Peyer's patch (tissue), 4 donors: ENCODE results near the gene TMEM38A.

Source experiments
- POLR2A ChIP-seq, 2 donors: fragments of 450-650 bp; IDR thresholded peaks; one replicate each; pipeline ENCODE4 v1.5.1; 2017; ENCODE audit warnings: antibody characterized with exemption in 2 of 2, mild to moderate bottlenecking in 2 of 2, moderate library complexity in 2 of 2
- TF ChIP-seq, protein P1 (sequence below), 6 experiments: fragments of 450-650 bp in 4 of 6; fragments of 200-600 bp in 2 of 6; sonication (generic) in 1 of 6; IDR thresholded peaks; one replicate each; pipeline ENCODE4 v1.5.1; 2017 to 2019; ENCODE audit warnings: antibody characterized with exemption in 6 of 6, mild to moderate bottlenecking in 3 of 6, moderate library complexity in 1 of 6

- TF ChIP-seq, protein P1, sequence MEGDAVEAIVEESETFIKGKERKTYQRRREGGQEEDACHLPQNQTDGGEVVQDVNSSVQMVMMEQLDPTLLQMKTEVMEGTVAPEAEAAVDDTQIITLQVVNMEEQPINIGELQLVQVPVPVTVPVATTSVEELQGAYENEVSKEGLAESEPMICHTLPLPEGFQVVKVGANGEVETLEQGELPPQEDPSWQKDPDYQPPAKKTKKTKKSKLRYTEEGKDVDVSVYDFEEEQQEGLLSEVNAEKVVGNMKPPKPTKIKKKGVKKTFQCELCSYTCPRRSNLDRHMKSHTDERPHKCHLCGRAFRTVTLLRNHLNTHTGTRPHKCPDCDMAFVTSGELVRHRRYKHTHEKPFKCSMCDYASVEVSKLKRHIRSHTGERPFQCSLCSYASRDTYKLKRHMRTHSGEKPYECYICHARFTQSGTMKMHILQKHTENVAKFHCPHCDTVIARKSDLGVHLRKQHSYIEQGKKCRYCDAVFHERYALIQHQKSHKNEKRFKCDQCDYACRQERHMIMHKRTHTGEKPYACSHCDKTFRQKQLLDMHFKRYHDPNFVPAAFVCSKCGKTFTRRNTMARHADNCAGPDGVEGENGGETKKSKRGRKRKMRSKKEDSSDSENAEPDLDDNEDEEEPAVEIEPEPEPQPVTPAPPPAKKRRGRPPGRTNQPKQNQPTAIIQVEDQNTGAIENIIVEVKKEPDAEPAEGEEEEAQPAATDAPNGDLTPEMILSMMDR (IDR thresholded peaks at IDR 0.05): no peak
- no peak for TF ChIP-seq POLR2A (IDR thresholded peaks at IDR 0.05)
Observed at GRCh38 chr19:16624236-16624635, 36.7 kb upstream of the TMEM38A start.
